ENCODE measurements around the gene REPIN1.
"Not testable (repeated sequence)": the region's sequence is repeated elsewhere in the genome, so short reads cannot be mapped to it uniquely, and the experiment has no call there.

Gene REPIN1

DNA sequence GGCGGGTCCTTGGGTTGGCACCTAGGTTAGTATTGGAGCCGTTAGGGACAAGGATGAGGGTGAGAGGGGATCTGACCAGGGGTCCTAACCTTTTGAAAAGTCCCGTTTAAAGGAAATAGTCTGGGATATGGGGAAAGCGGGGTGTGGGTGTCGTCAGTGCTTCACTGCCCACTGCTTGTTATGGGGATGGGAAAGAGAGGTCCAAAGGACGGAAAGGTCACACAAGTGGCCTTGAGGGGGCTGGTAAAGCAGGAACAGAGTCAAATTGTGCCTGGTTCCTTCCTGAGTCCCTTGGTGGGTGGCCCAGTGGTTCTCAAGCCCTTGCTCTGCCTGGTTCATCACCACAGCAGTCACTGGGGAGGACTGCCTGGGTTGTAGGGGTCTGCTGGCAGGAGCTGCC, 7.9 kb downstream of the REPIN1 start:
- DNase-seq (ENCODE audit: low read depth), result no peak

DNA sequence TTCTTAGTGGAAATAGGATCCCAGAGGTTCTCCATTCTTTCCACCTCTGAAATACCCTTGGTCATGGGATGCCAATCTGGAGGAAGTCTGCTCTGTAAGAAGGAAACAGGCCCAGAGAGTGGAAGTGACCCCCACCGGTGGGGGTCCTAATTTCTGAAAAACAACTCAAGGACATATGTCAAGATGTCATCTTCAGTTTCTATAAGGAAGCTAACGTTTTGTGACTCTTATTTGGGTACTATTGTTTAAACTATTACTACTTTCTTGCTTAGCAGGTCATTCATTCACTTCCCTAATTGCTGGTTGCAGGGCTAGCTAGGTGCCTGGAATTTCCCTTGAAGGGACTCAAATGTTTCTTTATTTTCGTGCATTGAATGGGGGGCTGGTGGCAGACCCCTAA, 8.6 kb downstream of the REPIN1 start:
- DNase-seq (ENCODE audit: low read depth), result no peak

DNA sequence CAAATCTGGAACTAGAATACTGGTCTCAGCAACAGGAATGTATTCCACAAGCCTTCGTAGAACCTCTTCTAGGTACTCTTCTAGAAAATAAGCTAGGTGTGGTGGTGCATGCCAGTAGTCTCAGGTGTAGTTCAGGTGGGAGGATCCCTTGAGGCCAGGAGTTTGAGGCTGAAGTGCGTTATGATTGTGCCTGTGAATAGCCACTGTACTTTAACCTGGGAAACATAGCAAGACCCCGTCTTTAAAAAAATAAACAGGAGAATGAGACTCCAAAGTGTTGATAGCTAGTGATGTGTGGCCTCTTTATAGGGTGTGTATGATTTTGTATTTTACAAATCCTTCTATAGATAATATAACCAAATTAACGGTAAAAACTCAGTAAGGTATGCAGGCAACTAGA, 9.0 kb downstream of the REPIN1 start:
- DNase-seq (ENCODE audit: low read depth), result no peak

DNA sequence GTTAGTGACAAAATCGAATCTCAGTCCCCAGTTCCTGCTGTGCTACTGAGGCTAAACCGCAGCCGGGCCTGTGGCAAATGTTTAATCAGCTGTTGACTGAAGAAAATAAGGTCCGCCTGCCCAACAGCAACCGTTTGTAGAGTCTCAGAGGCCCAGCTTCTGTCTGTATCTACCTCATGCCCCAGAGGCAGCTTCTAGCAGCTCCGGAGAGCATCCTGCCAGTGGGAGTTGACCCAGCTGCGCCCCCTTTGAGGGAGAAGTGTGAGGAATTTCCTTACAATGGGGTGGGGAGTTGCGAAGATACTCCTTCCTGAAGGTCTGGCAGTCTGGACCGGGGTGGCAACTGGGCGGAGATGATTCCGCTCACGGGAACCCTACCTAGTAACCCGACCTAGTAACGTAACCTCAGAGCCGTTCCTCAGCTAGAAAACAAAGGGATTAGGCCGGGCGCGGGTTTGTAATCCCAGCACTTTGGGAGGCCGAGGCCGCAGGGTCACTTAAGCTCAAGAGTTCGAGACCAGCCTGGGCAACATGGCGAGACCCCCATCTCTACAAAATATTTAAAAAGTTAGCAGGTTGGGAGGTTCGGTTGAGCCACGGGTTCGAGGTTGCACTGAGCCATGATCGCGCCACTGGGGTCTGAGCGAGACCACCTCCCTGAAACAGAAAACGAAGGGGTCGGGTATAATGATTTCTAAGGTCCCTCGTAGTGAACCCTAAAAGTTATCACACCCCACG, 9.7 kb downstream of the REPIN1 start:
- no peak for DNase-seq (ENCODE audit: low read depth)

DNA sequence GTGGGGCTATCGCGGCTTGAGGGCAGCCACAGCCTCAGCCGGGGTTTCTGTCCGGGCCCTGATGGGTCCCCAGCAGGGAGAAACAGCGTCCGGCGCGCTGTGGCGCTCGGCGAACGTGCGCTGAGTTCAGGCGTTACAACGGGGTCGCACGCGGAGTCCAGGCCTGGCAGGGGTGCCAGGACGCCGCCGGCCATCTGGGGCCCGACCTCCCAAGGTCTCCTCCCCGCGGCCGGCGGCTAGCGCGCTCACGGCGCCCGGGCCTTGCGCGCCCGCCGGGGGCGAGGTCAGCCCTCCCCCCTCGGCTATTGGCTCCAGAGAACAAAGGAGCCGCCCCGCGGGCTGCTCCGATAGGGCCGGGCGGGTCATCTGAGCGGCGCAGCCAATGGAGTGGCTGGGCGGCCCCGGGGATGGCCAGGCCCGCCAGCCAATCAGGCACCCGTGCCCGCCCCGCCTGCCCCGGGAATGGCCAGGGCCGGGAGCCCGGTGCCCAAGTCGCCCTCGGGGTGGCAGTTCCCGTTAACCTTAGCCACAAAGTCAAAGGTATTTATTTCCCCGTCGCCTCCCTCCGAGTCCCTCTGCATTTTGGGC, 10.3 kb downstream of the REPIN1 start, which contains the start of gene ZNF775:
Gene ZNF775, plus strand, starts transcription at position 478 of the 588 bp plus-strand sequence. CDS start 9,141 bp downstream, outside the sequence.
- peak; percentile 88 for DNase-seq (ENCODE audit: low read depth)

DNA sequence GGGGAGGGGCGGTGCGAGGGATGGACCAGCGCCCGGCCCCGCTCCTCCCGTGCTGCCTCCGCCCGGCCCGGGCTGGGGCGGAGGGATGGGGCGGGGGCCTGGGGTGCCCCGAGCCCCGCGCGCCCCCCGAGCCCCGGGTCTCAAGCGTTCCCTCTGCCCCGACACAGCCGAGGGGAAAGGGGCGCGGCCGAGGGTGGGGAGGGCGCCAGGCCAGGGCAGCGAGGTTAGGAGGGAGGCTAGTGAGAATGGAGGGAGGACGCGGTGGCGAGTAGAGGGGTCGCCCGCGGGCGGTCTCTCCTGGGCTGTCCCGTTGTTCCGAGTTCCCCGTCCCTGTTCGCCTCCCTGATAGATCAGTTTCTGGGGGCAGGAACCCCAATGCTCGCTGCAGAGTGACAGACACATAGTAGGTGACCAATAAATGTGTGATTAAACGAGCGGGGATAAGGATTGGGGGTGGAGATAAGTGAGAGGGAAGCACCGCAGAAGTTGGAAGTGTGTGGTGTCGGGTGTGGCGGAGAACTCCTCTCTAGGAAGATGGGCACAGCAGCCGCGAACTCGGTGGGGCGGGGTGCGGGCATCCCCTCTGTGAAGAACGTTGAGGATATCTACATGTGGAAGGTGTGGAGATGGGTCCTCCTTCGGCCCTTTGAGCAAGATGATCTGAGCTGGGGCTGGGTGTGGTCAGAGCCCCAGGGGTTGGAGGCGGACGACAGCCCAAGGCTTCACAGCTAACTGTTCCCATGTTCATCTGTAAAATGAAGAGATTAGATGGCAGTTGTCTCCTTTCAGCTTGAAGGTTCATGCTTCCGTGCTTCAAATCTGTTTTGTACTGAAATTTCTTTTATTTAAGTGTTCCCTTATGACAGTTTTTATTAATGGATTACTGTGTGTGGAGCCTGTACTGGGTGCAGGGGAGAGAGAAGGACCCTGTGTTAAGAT, 11.1 kb downstream of the REPIN1 start:
- DNase-seq (ENCODE audit: low read depth), result no peak

DNA sequence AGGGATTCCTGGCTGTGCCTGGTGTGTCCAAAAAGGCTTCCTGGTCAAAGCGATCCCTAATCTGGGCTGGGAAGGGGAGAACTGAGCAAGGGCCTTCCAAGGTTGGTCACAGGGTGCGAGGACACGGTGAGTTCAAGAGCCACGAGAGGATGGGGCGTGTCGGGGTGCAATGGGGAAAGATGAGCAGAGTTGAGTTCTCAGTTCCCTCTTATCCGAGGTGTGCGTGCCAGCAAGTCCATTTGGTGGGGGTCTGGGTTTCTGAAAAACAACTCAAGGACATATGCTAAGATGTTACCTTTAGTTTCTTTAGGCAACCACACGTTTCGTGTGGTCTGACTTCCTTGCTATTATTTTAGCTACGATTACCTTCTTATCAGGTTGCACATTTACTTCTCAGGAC, 11.8 kb downstream of the REPIN1 start:
- no peak for DNase-seq (ENCODE audit: low read depth)

DNA sequence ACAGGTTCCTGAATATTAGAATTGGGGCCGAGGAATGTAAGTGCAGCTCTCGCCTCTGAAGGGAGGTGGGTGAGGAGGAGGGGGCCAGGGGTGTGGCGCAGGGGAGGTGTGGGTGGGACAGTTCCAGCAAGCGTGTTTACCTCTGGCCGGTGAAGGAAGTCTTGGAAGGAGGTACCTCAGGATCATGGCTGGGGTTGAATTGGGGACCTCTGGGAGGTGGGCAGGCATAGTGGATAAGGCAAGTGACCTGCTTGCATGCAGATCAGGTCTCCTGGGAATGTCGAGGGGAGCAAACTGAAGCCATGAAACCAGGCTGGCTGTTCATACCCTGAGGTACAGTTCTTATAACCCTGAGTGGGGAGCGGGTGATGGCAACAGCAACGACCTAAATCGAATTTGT, 12.5 kb downstream of the REPIN1 start:
- no peak for DNase-seq (ENCODE audit: low read depth)

DNA sequence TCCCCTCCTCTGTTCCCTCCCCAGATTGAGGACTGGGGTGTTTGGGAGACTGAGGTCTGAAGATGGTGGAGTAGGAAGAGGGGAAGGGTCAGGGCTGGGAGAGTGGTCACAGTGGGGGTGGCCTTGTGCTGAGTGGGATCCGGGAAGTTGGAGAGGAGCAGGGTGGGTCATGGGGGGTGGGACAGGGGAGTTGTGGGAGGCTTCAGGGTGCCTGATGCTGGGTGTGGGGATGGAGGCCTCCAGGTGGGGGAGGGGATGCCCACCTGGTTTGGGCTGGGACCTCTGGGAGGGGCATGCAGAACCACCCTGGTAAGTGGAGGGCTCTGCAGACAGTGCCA, 13.1 kb downstream of the REPIN1 start:
- DNase-seq (ENCODE audit: low read depth), result no peak

DNA sequence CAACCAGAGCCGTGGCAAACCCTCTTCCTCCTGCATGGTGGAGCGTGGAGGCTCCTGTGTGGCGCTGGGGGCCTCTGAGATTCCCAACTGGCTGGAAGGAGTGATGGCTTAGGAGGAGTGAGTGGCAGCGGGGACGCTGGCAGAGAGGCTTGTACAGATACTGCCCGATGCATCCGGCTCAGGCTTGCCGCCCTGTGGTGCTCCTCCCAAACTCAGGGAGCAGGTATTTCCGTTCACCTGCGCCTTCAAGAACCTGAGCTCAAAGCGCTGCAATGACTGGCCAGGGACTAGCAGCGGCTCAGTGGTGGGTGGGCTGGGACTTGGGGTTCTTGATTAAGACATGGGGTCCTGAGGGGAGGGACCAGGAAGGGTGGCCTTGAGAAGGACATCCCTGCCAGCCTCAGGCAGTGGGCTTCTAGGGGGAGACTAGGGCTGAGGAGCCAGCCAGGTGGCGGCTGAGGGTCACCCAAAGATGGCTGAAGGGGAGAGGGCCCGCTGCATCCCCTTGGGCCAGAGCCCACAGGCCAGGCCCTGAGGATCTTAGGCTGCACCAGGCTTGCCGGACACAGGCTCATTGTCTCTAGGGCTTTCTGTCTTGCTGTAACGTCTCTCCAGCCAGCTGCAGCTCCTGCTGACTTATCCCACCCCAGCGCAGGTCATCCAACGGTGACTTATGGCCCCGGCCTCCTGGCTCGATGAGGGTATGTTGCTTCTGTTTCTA, 13.7 kb downstream of the REPIN1 start:
- DNase-seq (ENCODE audit: low read depth), result no peak

DNA sequence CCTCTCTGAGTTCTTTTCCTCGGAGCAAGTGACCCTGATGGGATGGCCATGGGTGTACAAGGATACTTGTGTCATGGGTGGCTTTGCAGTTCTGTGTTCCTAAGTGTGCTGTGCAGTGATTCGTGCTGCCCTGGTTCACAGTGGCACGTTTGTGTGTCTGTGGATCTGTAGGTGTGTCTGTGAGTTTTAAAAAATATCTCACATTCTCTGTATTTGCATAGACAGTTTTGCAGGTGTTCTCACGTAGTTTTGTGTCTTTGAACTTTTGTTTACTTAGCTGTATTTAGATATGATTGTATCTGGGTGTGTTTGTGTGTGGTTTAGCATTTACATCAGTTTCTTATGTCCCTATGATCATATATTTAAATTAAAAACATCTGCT, 14.2 kb downstream of the REPIN1 start:
- DNase-seq (ENCODE audit: low read depth), result no peak

DNA sequence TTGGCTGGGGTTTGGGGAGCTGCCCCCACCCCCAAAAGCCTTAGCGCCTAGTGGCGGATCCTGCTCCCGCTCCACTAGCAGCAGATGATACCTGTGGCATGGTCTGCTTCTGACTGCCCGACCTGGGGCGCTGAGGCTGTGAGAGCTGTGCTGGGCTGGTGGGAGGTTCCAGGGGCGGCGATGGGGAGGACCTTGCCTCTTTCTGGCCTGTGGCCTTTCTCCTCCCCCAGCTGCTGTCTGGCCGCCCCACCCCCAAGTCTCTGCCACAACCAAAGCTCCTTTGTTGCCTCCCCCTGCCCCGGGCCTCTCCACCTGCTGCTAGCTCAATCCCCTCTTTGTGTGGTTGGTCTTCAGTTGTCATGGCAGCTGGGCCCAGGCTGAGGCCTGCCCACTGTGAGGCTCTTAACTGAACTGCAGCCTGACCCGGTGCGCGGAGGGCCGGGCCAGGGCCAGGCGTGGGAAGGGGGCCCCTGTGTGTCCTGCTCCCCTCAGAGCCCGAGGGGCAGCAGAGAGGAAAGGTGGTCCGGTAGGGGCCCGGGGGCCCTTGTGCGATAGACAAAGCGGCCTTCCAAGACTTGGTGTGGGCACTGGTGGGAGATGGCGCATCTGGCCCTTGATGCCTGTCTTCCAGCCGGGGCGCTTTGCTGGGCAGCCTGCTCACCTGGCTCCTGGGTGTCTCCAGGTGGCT, 15.2 kb downstream of the REPIN1 start:
- no peak for DNase-seq (ENCODE audit: low read depth)

DNA sequence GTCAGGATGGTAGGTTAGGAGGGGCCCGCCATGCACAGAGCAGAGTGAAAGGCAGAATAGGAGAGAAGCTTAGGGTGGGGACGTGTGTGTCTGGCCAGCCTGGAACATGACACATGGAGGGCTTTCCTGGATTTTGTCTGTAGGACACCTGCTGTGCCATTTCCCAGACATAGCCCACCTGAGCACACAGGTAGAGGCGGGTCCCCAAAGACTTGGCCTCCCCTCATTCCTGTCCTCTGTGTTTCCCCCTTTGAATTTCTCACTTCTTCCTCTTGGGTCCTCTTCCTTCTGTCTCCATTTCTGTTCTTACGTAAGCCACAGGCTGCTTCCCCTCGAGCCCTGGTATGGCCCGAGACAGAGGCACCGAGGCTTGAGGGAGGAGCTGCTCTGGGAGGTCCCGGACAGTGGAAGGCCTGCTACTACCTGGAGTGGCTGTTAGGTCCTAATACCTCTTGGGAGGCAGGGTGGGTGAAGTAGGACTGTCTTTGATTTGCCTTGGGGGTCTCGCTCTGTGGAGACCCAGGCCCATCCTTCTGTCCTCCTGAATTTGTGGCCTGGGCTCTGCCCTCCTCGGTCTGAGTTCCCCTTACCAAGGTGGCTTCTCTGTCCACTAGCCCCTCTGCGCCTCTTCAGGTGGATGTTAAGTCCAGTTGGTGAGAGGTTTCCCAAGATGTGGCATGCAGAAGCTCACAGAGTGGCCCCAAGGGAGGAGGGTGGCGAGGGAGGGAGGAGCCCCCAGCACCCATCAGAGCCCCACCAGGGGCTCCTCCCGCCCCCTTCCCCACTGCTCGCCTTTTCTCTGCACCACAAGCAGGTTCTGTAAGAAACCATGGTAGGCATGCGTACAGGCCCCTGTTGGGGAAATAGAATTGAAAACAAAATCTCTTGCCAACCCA, 16.0 kb downstream of the REPIN1 start:
- no peak for DNase-seq (ENCODE audit: low read depth)

DNA sequence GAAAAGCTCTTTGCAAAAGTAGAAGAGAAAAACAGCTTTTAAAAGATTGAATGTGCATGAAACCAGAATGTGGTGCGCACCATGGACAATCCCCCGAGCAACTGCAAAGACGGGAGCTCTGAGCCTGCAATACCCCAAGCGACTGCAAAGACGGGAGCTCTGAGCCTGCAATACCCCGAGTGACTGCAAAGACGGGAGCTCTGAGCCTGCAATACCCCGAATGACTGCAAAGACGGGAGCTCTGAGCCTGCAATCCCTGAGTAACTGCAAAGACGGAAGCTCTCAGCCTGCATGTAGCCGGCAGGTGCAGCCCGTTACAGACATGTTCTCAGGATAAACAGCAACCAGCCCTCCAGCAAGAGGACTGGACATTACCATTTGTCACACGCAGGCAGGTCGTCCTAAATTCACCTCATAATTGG, 16.7 kb downstream of the REPIN1 start:
- no peak for DNase-seq (ENCODE audit: low read depth)

DNA sequence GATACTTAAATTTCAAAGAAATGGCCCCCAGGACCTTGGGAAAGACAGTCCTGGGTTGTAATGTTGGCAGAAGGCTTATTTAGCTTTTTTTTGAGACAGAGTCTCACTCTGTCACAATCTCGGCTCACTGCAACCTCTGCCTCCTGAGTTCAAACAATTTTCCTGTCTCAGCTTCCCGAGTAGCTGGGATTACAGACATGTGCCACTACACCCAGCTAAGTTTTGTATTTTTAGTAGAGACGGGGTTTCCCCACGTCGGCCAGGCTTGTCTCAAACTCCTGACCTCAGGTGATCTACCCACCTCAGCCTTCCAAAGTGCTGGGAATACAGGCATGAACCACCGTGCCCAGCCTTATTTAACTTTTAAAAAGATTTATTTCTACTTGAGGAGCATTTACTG, 17.3 kb downstream of the REPIN1 start:
- not testable (repeated sequence) for DNase-seq (ENCODE audit: low read depth)

DNA sequence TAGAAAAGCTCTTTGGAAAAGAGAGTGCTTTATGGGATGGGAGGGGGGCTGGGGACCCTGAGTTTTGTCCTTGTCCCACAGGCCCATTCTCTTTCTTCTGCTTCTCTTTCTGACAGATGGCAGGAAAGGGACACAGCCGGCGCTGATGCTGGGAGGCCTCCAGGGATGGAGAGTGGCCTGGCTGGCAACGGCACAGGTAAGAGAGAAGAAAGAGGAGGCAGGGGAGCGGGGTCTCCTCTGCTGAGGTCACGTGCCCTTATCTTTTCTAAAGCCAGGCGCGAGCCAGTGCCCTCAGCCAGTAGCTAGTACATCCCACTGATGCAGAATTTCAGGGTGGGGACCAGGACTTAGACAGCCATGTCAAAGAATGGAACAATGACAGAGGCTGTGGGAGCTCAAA, 19.7 kb downstream of the REPIN1 start:
- no peak for DNase-seq (ENCODE audit: low read depth)

DNA sequence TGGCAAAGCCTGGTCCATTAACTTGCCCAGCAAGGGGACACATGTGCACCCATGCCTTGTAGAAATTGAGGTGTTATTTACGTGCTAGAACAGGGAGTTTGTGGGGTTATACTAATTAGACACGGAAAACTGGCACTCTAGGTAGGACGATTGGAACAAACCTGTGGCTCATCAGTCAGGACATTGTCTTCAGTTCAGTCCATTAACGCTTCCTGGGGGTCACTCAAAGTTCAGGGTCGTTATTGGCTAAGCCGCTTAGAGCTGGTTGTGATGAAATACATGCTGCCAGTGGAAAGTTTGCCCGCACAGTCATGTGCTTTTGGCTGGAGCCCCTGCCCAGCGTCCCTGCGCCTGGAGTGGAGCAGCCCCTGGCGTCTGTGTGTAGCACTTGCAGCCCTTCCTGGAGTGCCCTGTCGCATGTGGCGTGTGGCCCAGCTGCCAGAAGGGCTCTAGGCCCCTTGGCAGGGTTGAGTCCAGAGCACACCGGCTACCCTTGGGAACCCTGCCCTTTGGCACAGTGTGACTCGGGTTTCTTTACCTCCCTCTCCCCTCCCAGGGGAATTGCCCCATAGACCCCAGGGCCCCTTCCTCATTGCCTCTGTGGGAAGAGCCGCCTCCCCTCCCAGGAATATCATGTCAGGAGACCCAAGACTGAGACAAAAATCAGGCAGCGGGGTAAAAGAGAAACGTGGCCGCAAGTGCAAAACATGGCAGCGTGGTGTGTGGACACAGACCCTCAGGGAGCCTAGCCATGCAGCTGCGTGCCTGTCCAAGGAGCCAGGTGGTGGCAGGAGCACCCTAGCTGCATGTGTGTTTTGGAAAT, 20.3 kb downstream of the REPIN1 start:
- no peak for DNase-seq (ENCODE audit: low read depth)

DNA sequence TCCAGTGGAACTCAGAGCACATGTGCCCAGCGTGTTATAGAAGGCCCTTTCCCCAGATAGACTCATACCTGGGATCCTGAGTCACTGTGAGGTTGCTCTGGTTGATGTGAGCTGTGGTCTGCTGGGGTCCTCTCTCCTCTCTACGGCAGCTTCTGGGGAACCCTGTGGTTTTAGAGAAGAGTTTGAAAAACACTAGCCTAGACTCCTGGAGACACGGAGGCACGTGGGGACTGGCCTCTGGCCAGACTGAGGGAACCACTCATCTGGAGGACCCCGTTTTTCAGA, 20.9 kb downstream of the REPIN1 start:
- DNase-seq (ENCODE audit: low read depth), result no peak

DNA sequence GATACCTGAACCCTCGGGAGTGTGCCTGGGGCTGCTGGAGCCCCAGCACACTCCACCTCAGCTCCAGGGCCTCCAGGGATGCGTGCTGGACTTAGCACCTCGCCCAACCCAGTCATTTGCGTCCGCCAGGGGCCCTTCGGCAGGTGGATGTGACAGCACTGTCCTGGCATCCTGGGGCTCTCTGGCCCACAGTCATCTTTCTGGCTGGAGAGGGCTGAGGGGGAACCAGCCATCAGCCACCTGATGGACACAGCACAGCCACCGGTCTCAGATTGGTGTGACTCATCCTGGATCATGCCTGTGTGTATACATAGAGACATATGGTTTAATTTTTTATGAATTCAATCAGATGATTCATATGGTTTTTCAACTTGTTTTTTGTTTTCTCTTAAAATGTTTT, 21.6 kb downstream of the REPIN1 start:
- no peak for DNase-seq (ENCODE audit: low read depth)

DNA sequence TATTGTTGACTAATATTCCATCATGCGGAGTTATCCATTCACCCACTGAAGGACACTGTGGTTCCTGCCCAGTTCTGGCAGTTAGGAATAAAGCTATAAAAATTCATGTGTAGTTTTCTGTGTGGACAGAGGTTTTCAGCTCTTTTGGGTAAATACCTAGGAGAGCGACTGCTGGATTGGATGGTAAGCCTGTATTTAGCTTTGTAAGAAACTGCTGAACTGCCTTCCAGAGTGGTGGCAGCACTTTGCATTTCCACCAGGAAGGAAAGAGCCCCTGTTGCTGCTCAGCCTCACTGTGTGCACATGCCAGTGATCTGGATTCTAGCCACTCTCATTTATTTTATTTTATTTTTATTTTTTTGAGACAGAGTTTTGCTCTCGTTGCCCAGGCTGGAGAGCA, 24.7 kb downstream of the REPIN1 start:
- no peak for DNase-seq (ENCODE audit: low read depth)

Measured in GM04504 (cell line).